Body of pancreas (tissue), 4 donors: Measurements from ENCODE around the gene TPPP. TPM values are rescaled to one million over a fixed set of nuclear protein-coding genes. Genes with fewer than 3 reads are reported as not detected.

Source experiments
- ATAC-seq: fragments of 150-250 bp; one replicate; pipeline ENCODE4 v1.9.1; 2016
- DNase-seq, 4 donors: peaks; one replicate each; pipeline ENCODE4 v3.0.0-alpha.2; 2019
- H3K27ac ChIP-seq, 4 donors: fragments of 200-600 bp; sonication (generic); 1 replicate in 3 of 4; 2 replicates in 1 of 4; pipeline versions ENCODE4 v1.5.1 to v1.6.1; 2016 to 2019; ENCODE audit warnings: mild to moderate bottlenecking in 1 of 4, mixed read lengths in 1 of 4, moderate library complexity in 1 of 4
- H3K27me3 ChIP-seq, 2 donors: fragments of 200-600 bp; sonication (generic); one replicate each; pipeline ENCODE4 v1.6.0; 2016; ENCODE audit warnings: mild to moderate bottlenecking in 1 of 2
- H3K36me3 ChIP-seq, 2 donors: fragments of 200-600 bp; sonication (generic); replicated peaks in 1 of 2; 2 replicates each; pipeline ENCODE4 v1.5.1; 2016; ENCODE audit warnings: low read depth in 2 of 2; ENCODE audit not compliant: insufficient read depth in 1 of 2
- H3K4me1 ChIP-seq: fragments of 200-600 bp; sonication (generic); one replicate; pipeline ENCODE4 v1.6.0; 2016
- H3K4me3 ChIP-seq, 2 donors: fragments of 200-600 bp; sonication (generic); 1 replicate in 1 of 2; 2 replicates in 1 of 2; pipeline ENCODE4 v1.5.1; 2016 to 2019
- H3K9me3 ChIP-seq, 3 donors: fragments of 200-600 bp; sonication (generic); 1 replicate in 2 of 3; 2 replicates in 1 of 3; pipeline ENCODE4 v1.5.1; 2016
- POLR2A ChIP-seq, 3 donors: fragments of 450-650 bp; IDR thresholded peaks; one replicate each; pipeline ENCODE4 v1.6.1; 2016; ENCODE audit warnings: antibody characterized with exemption in 3 of 3, mild to moderate bottlenecking in 2 of 3
- WGBS, 2 donors: methylation state at CpG; one replicate each; pipeline ENCODE4 v1.1.5; 2017; 5-methylcytosine and 5-hydroxymethylcytosine counted together
- intact Hi-C: fragments of 100-400 bp; cut with DNase I; formaldehyde crosslinking; loops from one replicate; pipeline ENCODE4 v1.15.1; 2023
- total RNA-seq, 2 donors: library from RNA; depleted of rRNA; stranded (reverse); fragments of >200 nt; gene quantifications; one replicate each; pipeline ENCODE4 v1.1.0, GENCODE V29; 2016
- TF ChIP-seq, protein P1 (sequence below), 7 experiments: fragments of 450-650 bp in 4 of 7; fragments of 200-600 bp in 3 of 7; sonication (generic) in 3 of 7; IDR thresholded peaks; one replicate each; pipeline ENCODE4 v1.5.1; 2016 to 2019; ENCODE audit warnings: antibody characterized with exemption in 7 of 7

The TPPP gene
- total RNA-seq, 2 donors from 2014 or later: 2.6 to 5.2 TPM

DNA sequence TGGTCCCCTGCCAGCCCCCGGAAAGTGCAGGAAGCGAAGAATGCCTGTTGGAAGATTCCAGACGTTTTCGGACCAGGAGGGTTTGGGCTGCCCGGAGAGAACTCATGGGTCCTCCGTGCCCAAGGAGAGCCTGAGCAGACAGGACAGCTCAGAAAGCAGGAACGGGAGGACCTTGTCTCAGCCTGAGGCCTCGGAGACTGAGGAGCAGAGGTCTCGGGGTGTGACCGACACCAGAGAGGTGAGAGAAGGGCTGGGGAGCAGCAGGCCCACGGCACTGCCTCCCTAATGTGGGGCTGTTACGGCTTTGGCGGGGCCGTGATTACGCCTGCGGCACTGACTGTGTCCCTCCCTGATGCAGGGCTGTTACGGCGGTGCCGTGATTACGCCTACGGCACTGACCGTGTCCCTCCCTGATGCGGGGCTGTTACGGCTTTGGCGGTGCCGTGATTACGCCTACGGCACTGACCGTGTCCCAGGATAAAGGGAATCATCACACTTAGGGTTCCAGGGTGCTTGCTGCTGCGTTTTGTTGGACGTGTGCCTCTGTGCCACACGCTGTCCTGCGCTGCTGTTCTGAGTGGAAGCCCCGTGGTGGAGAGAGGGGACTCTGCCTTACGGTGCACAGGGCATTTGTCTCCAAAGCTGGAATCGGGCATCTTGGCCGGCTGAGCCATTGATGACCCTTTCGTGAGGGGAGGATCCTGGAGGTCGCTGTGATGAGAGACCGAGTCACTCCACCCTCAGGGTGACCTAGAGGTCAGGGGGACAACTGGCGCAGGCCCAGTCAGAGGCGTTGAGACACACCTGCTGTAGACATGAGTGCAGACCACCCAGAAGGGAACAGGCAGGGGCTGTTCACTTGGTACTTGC is 55.3 kb downstream of the TPPP start:
- TF ChIP-seq, protein P1, sequence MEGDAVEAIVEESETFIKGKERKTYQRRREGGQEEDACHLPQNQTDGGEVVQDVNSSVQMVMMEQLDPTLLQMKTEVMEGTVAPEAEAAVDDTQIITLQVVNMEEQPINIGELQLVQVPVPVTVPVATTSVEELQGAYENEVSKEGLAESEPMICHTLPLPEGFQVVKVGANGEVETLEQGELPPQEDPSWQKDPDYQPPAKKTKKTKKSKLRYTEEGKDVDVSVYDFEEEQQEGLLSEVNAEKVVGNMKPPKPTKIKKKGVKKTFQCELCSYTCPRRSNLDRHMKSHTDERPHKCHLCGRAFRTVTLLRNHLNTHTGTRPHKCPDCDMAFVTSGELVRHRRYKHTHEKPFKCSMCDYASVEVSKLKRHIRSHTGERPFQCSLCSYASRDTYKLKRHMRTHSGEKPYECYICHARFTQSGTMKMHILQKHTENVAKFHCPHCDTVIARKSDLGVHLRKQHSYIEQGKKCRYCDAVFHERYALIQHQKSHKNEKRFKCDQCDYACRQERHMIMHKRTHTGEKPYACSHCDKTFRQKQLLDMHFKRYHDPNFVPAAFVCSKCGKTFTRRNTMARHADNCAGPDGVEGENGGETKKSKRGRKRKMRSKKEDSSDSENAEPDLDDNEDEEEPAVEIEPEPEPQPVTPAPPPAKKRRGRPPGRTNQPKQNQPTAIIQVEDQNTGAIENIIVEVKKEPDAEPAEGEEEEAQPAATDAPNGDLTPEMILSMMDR (IDR thresholded peaks at IDR 0.05): no peak
- no peak for TF ChIP-seq POLR2A (IDR thresholded peaks at IDR 0.05)
- H3K4me3 ChIP-seq: no peak overlapping the region
- ATAC-seq: no peak
- no peak for DNase-seq
- peaks cover 0 to 11% of the 10 kb centered on the region in 2 donors for H3K36me3 ChIP-seq
- intact Hi-C loops: no loop called here
- WGBS, 2 donors: 93 to 94% methylated on average over 21 to 35 of the region's 42 CpGs
- H3K9me3 ChIP-seq: no peaks in the 10 kb centered on the region
- H3K27me3 ChIP-seq: no peaks in the 10 kb centered on the region
- no peaks in the 10 kb centered on the region for H3K4me1 ChIP-seq
- no peak overlapping the region for H3K27ac ChIP-seq

DNA sequence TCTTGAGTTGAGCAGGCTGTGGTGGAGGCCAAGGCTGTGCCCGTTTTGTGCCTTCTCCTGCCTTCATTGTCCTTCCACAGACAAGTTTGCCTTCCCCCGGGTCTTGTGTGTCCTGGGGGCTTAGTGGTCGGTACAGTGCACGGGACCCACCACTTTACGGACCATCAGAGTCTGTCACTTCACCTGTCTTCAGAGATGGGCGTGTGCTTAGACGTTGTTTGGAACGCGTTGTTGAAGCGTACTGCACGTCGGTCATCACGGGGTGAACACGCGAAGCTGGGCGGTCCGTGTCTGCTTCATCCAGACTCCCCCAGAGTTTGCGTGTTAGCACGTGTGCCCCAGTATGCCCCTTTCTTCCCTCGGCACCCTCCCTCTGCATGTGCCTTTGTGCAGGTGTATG is 56.2 kb downstream of the TPPP start:
- TF ChIP-seq, protein P1 (IDR thresholded peaks at IDR 0.05): no peak
- Histone ChIP-seq H3K36me3 (peaks cover 0 to 11% of the 10 kb centered on the region in 2 donors), H3K9me3 (no peaks in the 10 kb centered on the region), H3K4me3 (no peak overlapping the region), H3K4me1 (no peaks in the 10 kb centered on the region), H3K27ac (no peak overlapping the region), H3K27me3 (no peaks in the 10 kb centered on the region)
- DNase-seq (no peak), ATAC-seq (no peak)
- intact Hi-C loops: no loop called here
- 90 to 92% methylated on average over 19 to 20 of the region's 20 CpGs for WGBS, 2 donors

DNA sequence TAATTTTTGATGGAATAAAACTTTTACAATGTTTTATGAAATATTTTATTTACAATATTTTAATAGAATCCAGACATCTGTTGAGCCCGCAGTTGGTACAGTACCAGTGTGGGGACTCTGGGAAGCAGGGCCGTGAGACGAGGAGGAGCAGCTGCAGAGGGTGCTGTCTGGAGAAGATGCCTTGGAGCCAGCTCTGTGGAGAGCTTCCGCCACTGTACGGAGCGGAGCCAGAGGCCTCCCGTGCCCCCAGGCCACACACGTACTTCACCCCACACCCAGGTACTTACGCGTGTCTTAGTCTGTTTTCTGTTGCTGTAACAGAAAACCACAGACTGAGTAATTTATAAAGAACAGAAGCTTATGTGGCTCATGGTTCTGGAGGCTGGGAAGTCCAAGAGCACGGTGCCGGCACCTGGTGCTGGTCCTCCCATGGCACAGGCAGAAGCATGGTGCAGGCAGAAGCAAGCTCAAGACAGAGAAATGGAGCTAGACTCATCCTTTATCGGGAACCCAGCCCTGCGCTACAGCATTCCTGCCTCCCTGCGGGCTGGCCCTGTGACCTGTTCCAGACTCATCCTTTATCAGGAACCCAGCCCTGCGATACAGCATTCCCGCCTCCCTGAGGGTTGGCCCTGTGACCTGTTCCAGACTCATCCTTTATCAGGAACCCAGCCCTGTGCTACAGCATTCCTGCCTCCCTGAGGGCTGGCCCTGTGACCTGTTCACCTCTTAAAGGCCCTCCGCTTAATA is 57.7 kb downstream of the TPPP start:
- Histone ChIP-seq H3K4me3 (no peak overlapping the region), H3K36me3 (peaks cover 0 to 11% of the 10 kb centered on the region in 2 donors), H3K27me3 (no peaks in the 10 kb centered on the region), H3K9me3 (no peaks in the 10 kb centered on the region), H3K27ac (no peak overlapping the region), H3K4me1 (no peaks in the 10 kb centered on the region)
- intact Hi-C loops: no loop called here
- 92% methylated on average over 18 of the region's 18 CpGs for WGBS, 2 donors
- DNase-seq (no peak), ATAC-seq (no peak)
- TF ChIP-seq, protein P1 (IDR thresholded peaks at IDR 0.05): no peak
- no peak for TF ChIP-seq POLR2A (IDR thresholded peaks at IDR 0.05)

DNA sequence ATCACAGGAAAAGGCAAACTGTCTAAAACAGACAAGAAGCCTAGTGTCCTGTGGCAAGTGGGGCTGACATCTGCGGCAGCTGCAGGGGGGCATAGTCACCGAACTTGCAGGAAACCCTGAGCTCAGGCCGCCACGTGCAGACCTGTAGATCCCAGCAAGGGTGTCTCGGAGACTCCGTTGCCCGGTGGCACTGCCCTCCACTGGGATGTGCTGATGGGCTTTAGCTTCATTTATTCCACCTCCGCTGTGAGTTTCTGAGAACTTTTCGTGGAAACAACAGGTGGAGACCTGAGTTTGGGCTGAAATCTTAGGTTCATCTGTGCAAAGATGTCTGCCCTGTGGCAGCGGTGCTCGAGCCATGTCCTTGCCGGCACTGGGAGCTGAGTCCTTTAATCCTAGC is 59.0 kb downstream of the TPPP start:
- WGBS, 2 donors: 90 to 95% methylated on average over 12 of the region's 12 CpGs
- H3K4me1 ChIP-seq: no peaks in the 10 kb centered on the region
- no peaks in the 10 kb centered on the region for H3K27me3 ChIP-seq
- H3K36me3 ChIP-seq: peaks cover 0 to 11% of the 10 kb centered on the region in 2 donors
- no peaks in the 10 kb centered on the region for H3K9me3 ChIP-seq
- no peak overlapping the region for H3K4me3 ChIP-seq
- intact Hi-C loops: no loop called here
- no peak for ATAC-seq
- no peak for DNase-seq
- no peak overlapping the region for H3K27ac ChIP-seq
- TF ChIP-seq POLR2A (IDR thresholded peaks at IDR 0.05): no peak
- TF ChIP-seq, protein P1 (IDR thresholded peaks at IDR 0.05): no peak
